Epithelial cell of prostate (primary cell): ENCODE data around the gene ZKSCAN1.
A peak's percentile ranks its signal among the peaks of the same experiment; 100 is the strongest.

Source experiments
- DNase-seq: peaks from one replicate; pipeline ENCODE4 v3.0.0-alpha.2; 2011; ENCODE audit warnings: low read depth, low spot score
- H3K27ac ChIP-seq: fragments of 450-650 bp; 2 replicates; pipeline ENCODE4 v1.5.1; 2017; ENCODE audit warnings: mild to moderate bottlenecking

Gene ZKSCAN1

DNA sequence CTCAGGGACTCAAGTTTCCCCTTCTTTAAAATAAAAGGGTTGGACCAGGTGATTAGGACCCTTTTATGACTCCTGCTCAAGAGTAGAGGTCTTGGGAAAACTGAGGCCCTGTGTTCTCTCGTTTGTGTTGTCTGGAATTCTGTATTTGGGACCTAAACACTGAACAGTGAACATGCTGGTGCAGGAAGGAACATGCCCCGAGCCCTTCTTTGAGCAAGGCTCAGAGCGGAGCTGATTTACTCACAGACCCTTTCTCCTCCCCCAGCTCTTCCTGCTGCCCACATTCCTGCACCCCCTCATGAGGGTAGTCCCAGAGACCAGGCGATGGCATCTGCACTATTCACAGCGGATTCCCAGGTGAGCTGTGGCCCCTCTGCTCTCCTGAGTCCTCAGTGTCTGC is 14.2 kb downstream of the ZKSCAN1 start:
- H3K27ac ChIP-seq, result peak overlapping the region; percentile 94
- no peak for DNase-seq

DNA sequence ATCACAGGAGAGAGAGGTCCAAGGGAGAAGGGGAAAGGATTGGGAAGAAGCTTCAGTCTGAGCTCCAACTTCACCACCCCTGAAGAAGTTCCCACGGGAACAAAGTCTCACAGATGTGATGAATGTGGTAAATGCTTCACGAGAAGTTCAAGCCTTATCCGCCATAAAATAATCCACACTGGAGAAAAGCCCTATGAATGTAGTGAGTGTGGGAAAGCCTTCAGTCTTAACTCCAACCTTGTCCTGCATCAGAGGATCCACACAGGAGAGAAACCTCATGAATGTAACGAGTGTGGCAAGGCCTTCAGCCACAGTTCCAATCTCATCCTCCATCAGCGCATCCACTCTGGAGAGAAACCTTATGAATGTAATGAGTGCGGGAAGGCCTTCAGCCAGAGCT is 18.1 kb downstream of the ZKSCAN1 start:
- H3K27ac ChIP-seq, result no peak overlapping the region
- DNase-seq, result no peak

DNA sequence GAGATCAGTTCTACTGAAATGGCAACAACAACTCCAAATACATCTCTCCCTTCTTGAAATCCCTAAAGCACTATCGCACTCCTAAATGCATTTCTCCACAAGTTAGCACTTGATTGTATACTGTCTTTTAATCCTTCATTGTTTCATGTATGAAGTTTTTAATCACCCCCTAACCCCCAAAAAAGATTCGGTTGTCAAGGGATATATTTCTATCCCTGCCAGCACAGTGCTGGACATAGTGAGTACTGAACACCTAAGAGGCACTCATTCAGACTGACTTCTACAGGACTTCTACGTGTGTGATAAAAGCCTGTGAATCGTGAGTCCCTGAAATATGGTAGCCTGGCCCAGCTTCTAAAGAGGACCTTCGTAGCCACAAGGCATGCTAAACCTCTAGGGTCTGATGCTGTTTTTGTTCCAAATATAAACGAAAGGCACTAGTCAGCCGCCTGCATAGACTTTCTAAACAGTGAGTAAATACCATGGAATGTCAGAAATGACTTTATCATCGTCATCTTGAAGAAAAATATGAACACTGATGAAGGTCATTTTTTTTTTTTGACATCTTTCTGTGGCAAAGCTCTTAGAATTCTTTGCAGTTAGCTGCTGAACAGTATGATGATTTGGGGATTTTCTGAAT is 19.6 kb downstream of the ZKSCAN1 start:
- no peak overlapping the region for H3K27ac ChIP-seq

DNA sequence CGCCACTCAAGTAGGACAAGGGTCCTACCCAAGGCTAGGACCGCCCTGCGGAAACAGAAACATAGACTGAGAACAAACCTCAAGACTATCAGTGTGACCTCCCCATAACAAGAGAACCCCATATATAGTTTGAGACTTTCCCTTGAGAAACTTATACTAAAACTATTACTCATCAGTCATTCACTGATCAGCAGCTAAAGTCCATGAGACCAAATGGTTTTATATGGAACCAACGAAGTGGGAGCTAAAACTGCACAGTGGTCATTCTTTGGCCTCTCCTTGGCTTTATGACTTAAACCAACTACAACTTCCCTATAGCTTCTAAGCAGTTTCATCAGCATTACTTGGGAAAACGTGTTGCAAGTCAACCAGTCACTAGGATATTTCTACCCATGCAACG is 20.5 kb downstream of the ZKSCAN1 start:
- no peak for DNase-seq
- H3K27ac ChIP-seq, result no peak overlapping the region

More for the DNA sequence above, 19.6 kb downstream of the ZKSCAN1 start:
- no peak for DNase-seq

DNA sequence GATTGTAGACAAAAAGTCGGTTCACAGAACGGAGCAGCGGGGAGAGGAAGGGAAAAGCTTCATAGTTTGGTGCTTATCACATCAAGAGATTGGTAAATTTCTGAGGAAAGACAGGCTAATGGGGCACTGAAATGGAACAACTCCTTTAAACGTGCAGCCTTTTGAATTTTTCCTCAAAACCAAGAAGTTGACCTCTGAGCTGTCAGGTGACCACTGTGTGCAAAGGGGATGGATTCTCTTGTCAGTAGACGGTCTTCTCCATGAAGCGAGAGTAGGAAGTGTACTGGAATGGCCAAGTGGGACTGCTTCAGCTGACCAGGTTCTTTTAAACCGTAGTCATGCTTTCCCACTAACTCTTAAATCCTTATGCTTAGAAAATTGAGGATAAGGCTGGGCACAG is 22.9 kb downstream of the ZKSCAN1 start:
- DNase-seq, result no peak
- H3K27ac ChIP-seq, result no peak overlapping the region

DNA sequence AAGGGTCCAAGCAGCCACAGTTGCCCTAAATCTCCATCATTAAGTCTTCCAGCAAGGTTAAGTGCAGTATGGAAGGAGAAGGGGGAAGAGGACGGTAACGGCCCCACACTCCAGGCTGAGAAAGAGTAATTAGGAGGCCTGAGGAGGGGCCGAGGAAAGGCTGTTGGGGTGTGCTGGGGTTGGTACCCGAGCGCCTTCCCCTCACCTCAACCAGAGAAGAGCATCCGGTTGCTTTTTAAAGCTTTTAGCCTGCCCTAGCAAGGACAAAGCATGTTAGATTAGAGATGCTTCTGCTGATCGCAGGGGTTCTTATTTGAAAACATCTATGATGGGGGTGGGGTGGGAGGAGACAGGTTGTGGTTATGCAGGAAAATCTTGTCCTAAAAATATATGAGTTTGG is 25.2 kb downstream of the ZKSCAN1 start:
- no peak overlapping the region for H3K27ac ChIP-seq
- no peak for DNase-seq

DNA sequence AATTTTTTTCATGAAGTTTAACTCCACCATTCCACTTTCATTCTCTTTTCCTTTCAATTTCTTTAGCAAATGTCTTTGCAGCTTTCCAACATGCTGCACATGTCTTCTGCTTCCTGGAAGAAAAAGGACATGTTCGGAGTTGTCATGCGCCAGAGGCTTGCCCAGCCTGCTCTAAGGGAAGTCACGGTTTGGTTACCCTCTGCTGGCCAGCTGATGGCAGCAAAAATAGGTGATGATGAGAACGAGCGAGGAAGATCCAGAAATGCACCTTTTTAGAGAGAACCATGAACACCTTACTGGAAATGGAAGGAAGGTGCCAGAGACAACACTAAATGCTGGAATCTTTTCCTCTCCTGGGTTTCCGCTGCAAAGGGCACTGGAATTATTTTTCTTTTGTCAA is 29.3 kb downstream of the ZKSCAN1 start:
- H3K27ac ChIP-seq, result no peak overlapping the region
- no peak for DNase-seq

DNA sequence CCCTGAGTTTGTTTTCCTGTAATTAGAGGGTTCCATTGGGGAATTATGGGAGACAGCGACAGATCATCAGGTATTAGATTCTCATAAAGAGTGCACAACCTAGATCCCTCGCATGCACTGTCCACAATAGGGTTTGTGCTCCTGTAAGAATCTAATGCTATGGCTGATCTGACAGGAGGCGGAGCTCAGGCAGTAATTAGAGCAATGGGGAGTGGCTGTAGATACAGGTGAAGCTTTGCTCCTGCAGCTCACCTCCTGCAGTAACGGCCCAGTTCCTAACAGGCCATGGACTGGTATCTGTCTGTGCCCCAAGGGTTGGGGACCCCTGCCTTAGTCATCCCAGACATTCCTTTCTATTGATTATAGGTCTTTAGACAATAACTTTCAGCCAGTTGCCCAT is 33.3 kb downstream of the ZKSCAN1 start:
- no peak for DNase-seq
- no peak overlapping the region for H3K27ac ChIP-seq

DNA sequence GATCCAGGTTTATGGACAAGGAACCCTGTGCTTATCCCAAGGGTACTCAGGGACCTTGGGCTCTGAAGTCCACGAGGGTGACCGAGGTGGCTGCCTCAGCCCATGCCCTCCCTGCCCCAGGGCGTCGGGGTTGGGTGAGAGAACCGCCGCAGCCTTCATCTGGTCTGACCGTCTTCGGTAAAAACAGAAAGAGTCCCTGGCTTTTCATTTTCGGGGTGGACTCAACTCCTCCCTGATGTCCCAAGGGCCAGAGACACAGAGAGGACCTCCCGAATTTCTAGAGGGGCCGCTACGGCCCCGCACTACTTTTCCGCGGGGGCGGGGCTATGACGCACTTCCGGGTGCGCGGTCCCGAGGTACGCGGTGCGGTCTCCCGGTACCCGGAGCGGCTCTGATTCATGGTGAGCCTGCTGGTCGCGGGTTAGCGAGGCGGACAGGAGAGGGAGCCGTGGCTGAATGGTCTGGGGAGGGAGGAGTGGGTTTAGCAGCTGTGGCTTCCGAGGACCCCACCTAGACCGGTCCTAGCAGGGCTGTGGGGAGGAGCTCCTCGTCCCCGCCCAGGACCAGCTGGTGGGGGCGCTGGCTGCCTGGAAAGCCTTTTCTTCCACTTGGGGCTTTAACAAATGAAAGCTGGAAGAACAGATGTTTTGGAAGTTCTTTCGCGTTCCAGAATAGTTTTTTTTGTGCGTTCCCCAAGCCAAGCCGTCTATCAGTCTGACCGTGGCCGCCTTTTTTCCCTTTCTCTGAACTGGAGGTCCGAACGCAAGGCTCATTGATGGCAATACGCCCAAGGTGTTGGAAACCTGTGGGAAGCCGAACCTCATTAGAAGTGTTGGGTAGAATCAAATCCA is 34.3 kb downstream of the ZKSCAN1 start, which contains the start of gene ZSCAN21:
ZSCAN21 (plus strand) TSS at position 334 of the 851 bp plus-strand sequence. CDS start 7,233 bp downstream, outside the sequence.
- DNase-seq, result peak; percentile 27
- peak within 1 kb of the TSS; percentile 86 for H3K27ac ChIP-seq

DNA sequence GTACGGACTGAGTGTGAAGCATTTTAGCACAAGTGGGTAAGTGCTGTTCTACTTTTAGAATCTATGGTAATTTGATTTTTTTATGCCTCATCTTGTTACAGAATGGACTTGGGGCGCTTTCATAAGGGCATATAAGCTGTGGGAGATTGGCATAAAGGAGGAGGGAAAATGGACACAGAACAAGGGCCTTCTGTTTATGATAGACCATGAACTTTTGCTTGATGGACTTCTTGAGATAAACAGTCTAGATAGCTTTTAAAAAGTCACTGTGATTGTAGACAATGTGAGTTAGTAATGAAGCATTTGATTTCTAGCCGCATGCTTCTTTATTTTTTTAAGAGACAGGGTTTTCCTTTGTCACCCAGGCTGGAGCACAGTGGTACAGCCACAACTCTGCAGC is 36.2 kb downstream of the ZKSCAN1 start:
- no peak for DNase-seq
- no peak overlapping the region for H3K27ac ChIP-seq

DNA sequence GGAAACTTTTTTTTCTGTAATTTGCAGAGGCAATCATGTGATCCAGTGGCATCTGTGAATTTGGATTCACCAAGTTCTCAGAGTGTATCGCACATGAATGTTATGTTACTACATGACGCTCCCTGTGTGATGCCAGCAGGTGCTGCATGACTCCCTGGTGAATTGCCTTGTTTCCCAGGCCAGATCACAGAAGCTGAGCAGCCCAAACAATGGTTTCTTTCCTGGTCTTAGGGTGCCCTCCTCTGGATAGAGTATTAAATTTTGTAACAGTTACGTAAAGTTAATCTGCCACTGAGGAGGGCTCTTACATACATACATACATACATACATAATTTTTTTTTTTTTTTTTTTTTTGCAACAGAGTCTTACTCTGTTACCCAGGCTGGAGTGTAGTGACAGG is 37.8 kb downstream of the ZKSCAN1 start:
- DNase-seq, result peak; percentile 67
- H3K27ac ChIP-seq, result no peak overlapping the region

DNA sequence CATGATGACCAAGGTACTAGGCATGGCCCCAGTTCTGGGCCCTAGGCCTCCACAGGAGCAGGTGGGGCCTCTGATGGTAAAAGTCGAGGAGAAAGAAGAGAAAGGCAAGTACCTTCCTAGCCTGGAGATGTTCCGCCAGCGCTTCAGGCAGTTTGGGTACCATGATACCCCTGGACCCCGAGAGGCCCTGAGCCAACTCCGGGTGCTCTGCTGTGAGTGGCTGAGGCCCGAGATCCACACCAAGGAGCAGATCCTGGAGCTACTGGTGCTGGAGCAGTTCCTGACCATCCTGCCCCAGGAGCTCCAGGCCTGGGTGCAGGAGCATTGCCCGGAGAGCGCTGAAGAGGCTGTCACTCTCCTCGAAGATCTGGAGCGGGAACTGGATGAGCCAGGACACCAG is 41.6 kb downstream of the ZKSCAN1 start:
- no peak overlapping the region for H3K27ac ChIP-seq
- DNase-seq, result no peak

DNA sequence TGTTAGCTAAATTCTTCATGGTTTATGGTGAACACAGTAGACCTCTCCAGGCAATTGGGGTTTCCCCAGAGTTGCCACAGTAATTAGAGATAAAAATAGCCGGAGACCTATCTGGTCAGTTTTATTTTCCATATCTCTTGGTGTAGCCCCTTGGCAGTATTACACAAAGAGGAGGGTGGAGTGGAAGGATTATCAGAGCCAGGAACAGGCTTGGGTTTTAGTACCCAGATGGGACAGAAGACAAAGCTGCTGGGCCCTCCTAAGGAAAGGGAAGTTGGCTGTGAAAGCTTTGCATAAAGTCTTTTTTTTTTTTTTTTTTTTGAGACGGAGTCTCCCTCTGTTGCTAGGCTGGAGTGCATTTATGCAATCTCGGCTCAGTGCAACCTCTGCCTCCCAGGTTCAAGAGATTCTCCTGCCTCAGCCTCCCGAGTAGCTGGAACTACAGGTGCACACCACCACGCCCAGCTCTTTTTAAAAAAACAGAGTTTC is 43.9 kb downstream of the ZKSCAN1 start:
- no peak for DNase-seq
- H3K27ac ChIP-seq, result no peak overlapping the region

DNA sequence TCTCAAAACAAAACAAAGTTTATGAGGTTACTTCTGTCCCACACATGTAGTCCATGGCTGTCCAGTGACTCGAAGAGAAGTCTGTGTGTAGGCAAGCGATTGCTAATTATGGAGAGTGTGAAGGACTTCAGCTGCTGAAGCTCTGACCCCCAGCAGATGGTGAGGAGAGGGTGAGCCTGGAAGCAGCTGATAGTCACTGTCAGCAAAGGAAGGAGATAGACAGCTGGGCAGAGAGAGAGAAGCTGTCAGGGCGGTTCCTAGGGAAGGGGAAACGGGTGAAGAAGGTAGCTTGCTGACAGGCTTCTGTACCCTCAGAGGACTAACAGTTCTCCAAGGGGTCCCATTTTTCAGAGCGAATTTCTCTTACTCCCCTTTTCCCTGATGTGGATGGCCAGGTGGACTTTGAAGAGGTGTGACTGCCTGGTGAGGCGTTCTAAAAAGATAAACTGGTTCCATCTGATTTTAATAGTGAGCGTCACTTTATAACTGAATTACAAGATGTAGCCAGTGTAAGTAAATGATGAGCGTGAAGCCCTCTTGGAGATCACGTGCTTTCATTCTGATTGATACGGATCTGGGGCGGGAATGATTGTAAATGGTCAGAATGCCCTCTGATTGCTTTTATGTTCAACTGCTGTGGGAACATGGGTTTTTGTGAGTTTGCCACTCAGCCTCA is 46.3 kb downstream of the ZKSCAN1 start:
- DNase-seq, result no peak
- no peak overlapping the region for H3K27ac ChIP-seq

DNA sequence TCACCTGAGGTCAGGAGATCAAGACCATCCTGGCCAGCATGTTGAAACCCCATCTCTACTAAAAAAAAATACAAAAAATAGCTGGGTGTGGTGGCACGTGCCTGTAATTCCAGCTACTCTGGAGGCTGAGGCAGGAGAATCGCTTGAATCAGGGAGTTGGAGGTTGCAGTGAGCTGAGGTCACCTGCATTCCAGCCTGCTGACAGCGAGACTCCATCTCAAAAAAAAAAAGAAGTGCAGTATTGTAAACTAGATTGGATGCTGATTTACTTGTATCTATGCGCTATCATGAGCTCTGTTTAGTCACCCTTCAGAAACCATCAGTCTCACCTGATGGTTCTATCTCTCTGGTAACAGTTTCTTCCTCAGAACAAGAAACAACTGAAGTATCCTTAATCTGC is 48.0 kb downstream of the ZKSCAN1 start:
- H3K27ac ChIP-seq, result no peak overlapping the region
- no peak for DNase-seq

DNA sequence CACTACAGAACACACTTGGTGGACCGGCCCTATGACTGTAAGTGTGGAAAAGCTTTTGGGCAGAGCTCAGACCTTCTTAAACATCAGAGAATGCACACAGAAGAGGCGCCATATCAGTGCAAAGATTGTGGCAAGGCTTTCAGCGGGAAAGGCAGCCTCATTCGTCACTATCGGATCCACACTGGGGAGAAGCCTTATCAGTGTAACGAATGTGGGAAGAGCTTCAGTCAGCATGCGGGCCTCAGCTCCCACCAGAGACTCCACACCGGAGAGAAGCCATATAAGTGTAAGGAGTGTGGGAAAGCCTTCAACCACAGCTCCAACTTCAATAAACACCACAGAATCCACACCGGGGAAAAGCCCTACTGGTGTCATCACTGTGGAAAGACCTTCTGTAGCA is 48.8 kb downstream of the ZKSCAN1 start:
- DNase-seq, result no peak
- H3K27ac ChIP-seq, result no peak overlapping the region

DNA sequence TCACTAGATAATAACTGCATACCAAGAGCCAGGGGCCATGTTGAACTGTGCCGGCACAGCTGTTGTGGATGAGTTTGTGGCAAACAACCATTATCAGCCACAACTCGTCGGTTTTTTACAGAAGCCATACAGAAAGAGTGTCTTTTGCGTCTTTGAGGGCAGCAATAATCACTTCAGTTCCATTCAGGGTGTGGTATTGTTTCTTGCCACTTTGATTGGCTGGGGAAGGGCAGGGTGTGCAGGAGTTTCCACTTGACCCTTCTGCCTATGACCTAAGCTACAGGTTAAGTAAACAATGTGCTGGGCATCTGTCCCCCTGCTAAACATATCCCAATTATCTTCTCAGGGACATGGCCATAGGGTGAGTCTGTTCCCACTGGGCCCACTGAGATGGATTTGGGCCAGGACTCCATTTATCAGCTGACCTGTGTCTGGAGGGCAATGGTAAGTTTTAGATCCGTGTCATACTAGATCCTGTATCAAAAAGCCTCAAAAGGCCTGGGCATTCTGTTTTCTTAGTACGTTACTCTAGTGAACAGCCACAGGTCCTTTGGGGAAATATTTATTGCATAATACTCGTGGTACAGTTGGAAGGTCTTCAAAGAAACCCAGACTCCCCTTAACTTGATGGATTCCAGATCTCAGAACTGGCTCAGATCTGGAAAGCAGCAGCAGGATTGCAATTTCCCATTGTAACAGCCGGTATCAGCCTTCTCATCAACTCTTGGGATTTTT is 50.2 kb downstream of the ZKSCAN1 start:
- no peak overlapping the region for H3K27ac ChIP-seq
- DNase-seq, result no peak

DNA sequence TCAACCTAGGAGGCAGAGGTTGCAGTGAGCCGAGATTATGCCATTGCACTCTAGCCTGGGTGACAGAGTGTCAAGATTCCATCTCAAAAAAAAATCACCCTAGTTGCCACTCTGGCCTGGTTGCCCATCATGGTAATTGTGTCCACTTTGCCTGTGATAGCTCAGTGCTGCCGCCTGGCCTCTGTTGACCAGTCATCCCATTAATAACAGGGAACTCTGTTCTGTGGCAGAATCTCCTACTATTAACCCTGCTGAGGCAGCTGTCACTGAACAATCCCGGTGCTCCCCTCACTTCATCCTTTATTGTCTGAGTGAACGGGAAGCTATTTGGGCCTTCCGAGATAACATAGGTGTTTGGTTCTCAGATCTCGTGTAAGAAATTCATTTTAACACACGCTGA is 51.6 kb downstream of the ZKSCAN1 start:
- no peak for DNase-seq
- H3K27ac ChIP-seq, result no peak overlapping the region

DNA sequence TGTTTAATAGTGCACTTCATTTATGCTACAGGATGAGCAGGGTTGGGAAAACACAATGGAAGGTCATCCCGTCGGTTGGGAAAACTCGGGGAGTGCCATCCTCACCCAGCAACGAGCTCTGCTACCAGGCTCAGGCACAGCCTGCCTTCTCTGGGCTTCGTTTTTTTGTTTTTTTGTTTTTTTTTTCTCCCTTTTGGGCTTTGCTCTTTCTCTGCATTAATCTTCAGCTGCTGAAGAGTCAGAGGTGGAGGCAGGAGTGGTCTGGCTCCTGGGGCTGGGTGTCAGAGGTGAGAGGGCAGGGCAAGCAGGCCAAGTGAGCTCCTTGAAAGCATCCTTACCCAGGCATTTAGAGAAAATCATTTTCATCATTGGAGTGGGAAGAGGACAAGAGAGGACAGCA is 54.6 kb downstream of the ZKSCAN1 start:
- no peak for DNase-seq
- H3K27ac ChIP-seq, result no peak overlapping the region

DNA sequence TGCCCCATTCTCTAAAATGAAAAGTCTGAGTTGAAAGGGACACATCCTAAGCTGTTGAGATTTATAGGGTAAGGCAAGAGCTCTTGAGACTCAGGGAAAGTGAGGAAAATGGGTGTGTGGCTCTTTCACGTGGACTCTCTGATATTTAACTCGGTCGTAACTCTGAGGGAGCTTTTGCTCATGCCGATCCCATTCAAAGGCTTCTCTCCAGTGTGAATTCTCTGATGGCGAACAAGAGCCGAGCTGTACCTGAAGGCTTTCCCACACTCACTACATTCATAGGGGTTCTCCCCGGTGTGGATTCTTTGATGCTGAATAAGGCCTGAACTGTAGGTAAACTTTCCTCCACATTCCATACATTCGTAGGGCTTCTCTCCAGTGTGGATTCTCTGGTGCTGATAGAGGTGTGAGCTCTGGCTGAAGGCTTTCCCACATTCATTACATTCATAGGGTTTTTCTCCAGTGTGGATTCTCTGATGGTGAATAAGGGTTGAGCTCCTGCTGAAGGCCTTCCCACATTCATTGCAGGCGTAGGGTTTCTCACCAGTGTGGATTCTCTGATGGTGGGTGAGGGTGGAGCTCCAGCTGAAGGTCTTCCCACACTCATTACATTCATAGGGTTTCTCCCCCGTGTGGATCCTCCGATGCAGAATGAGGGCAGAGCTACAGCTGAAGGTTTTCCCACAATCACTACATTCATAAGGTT is 55.8 kb downstream of the ZKSCAN1 start:
- no peak overlapping the region for H3K27ac ChIP-seq
- DNase-seq, result no peak
